Measurements from ENCODE around the gene PLXND1.

DNA sequence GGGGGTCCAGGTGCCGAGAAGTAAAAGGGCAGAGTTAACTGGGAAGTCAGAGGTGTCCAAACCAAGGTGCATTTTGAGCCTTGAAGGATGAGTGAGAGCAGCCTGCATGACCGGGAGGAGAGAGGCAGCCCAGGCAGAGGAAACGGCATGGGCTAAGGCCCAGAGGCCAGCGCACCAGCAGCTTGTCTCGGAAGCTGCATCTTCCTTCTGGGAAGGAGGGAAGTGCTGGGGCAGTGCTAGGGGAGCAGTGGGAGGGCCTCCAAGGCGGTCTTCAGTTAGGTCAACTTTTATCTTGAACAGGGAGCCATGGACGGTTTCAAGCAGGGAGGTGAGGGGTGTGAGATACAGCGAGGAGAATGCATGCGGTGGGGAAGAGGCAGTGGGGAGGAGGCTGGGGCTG is 62.5 kb downstream of the PLXND1 start:
- TF ChIP-seq GATA3 (IDR thresholded peaks at IDR 0.05; ENCODE audit: low read depth, low read length) (no peak), GATA2 (IDR thresholded peaks at IDR 0.05; ENCODE audit: low read depth, low read length) (no peak)
